Measurements from ENCODE around the gene CYP27C1.
"Not testable (repeated sequence)": the region's sequence is repeated elsewhere in the genome, so short reads cannot be mapped to it uniquely, and the experiment has no call there.

GRCh38 chr2:127224135-127224534 lies 4.0 kb upstream of the CYP27C1 start:
- not testable (repeated sequence) for TF ChIP-seq ZNF280A (IDR thresholded peaks at IDR 0.05; ENCODE audit: low read depth, partially characterized antibody); CTCF (IDR thresholded peaks at IDR 0.05 in 2 of 3, conservative IDR thresholded peaks at IDR 0.05 in 1 of 3; ENCODE audit: insufficient read depth in 2 of 3, low read depth in 1 of 3, low read length in 3 of 3); STAT6 (CRISPR knock-in tag; IDR thresholded peaks at IDR 0.05); ZFP36 (IDR thresholded peaks at IDR 0.05; ENCODE audit: low read depth, low read length, partially characterized antibody); TARDBP (IDR thresholded peaks at IDR 0.05); YY1 (IDR thresholded peaks at IDR 0.05; ENCODE audit: borderline replicate concordance in 1 of 3, control insufficient read depth in 1 of 3, extremely low read depth in 1 of 3, insufficient read depth in 3 of 3, insufficient read length in 1 of 3, insufficient replicate concordance in 2 of 3, low read depth in 1 of 3, low read length in 2 of 3); ZZZ3 (IDR thresholded peaks at IDR 0.05); RFX1 (IDR thresholded peaks at IDR 0.05); ZNF512 (tag; IDR thresholded peaks at IDR 0.05); LEF1 (IDR thresholded peaks at IDR 0.05); ZNF318 (IDR thresholded peaks at IDR 0.05; ENCODE audit: borderline replicate concordance in 1 of 2, low read depth in 1 of 2); FOXO4 (CRISPR knock-in tag; IDR thresholded peaks at IDR 0.05); RFX5 (IDR thresholded peaks at IDR 0.05; ENCODE audit: low read depth, low read length)
